ENCODE results near the gene PAWR. TPM values are rescaled to one million over a fixed set of nuclear protein-coding genes. Genes with fewer than 3 reads are reported as not detected.

The PAWR gene
- total and polyA plus RNA-seq, 9 of the 15 experiments (the other 6 are each of a cell fraction or from before 2014, with no cell fraction given) = 0.82 TPM; not detected in 8

- H3K4me1 ChIP-seq (replicated peaks in 1 of 2; ENCODE audit: control insufficient read depth in 2 of 2, insufficient read depth in 2 of 2, low read length in 2 of 2) = no peaks in the 10 kb centered on the region
- no peak for ATAC-seq
- in situ Hi-C loops (cut with MboI) (no loop called here), intact Hi-C loops (cut with micrococcal nuclease) (no loop called here)
- no peak overlapping the region for H3K27ac ChIP-seq (ENCODE audit: extremely low read depth, low read depth, low read length)
- ChIA-PET POLR2A (no interaction called here), CTCF (ENCODE audit: low intra/inter-chr PET ratio) (no interaction called here)
- no peak for TF ChIP-seq HDAC6 (IDR thresholded peaks at IDR 0.05; ENCODE audit: low read depth, low read length)
- TF ChIP-seq, protein P1, sequence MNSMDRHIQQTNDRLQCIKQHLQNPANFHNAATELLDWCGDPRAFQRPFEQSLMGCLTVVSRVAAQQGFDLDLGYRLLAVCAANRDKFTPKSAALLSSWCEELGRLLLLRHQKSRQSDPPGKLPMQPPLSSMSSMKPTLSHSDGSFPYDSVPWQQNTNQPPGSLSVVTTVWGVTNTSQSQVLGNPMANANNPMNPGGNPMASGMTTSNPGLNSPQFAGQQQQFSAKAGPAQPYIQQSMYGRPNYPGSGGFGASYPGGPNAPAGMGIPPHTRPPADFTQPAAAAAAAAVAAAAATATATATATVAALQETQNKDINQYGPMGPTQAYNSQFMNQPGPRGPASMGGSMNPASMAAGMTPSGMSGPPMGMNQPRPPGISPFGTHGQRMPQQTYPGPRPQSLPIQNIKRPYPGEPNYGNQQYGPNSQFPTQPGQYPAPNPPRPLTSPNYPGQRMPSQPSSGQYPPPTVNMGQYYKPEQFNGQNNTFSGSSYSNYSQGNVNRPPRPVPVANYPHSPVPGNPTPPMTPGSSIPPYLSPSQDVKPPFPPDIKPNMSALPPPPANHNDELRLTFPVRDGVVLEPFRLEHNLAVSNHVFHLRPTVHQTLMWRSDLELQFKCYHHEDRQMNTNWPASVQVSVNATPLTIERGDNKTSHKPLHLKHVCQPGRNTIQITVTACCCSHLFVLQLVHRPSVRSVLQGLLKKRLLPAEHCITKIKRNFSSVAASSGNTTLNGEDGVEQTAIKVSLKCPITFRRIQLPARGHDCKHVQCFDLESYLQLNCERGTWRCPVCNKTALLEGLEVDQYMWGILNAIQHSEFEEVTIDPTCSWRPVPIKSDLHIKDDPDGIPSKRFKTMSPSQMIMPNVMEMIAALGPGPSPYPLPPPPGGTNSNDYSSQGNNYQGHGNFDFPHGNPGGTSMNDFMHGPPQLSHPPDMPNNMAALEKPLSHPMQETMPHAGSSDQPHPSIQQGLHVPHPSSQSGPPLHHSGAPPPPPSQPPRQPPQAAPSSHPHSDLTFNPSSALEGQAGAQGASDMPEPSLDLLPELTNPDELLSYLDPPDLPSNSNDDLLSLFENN (IDR thresholded peaks at IDR 0.05; ENCODE audit: low read depth in 2 of 2, low read length in 2 of 2) = no peak
- TF ChIP-seq IFI16 (CRISPR knock-in tag; IDR thresholded peaks at IDR 0.05) = no peak
- TF ChIP-seq ZBTB9 (CRISPR knock-in tag; IDR thresholded peaks at IDR 0.05) = no peak
- TF ChIP-seq ZNF592 (IDR thresholded peaks at IDR 0.05) = no peak
- TF ChIP-seq ZBTB11 (CRISPR knock-in tag; IDR thresholded peaks at IDR 0.05) = no peak
- no peak for TF ChIP-seq MED1 (CRISPR knock-in tag; IDR thresholded peaks at IDR 0.05; ENCODE audit: borderline replicate concordance)
- TF ChIP-seq TGIF2 (CRISPR knock-in tag; IDR thresholded peaks at IDR 0.05) = no peak
- no peak for TF ChIP-seq ZNF143 (CRISPR knock-in tag; IDR thresholded peaks at IDR 0.05)
- no peaks in the 10 kb centered on the region for H4K20me1 ChIP-seq (replicated peaks; ENCODE audit: control insufficient read depth, insufficient read depth, low read length)
- H2AFZ ChIP-seq (ENCODE audit: low read depth, low read length) = no peak overlapping the region
- FAIRE-seq = no peak
- H3K36me3 ChIP-seq (ENCODE audit: control insufficient read depth, insufficient read depth, low read length) = no peaks in the 10 kb centered on the region
- no peak overlapping the region for H3K4me3 ChIP-seq
- no peak overlapping the region for H3K4me2 ChIP-seq (ENCODE audit: insufficient read depth, low read length)
- no peak overlapping the region for H3K9ac ChIP-seq (ENCODE audit: insufficient read depth in 1 of 2, low read depth in 2 of 2, low read length in 2 of 2)
- DNase-seq (ENCODE audit: extremely low read depth in 1 of 4, low spot score in 3 of 4) = no peak
- BruUV-seq (replicated peaks) = no TSS peak
- H3K27me3 ChIP-seq (ENCODE audit: control insufficient read depth in 2 of 2, insufficient read depth in 2 of 2, low read length in 2 of 2) = no peaks in the 10 kb centered on the region
- no peaks in the 10 kb centered on the region for H3K79me2 ChIP-seq (ENCODE audit: control insufficient read depth, insufficient read depth, low read length)
- H3K9me1 ChIP-seq (ENCODE audit: control insufficient read depth, insufficient read depth, low read length) = no peaks in the 10 kb centered on the region
- 0% methylated on average over 1 of the region's 1 CpG for WGBS (ENCODE audit: insufficient coverage, low coverage, missing lambda C conversion rate)
- no peaks in the 10 kb centered on the region for H3K9me3 ChIP-seq (replicated peaks; ENCODE audit: control insufficient read depth, insufficient read depth, low read depth, low read length)
Measured at GRCh38 chr12:79591988-79592387, 98.8 kb downstream of the PAWR start.

Data from K562 (cell line).